HG03045 (cell line): ENCODE data around the gene CLASRP.

Experiments
- ATAC-seq: cut with Tn5 transposase; IDR thresholded peaks from one replicate; pipeline ENCODE4 v1.9.1; 2021; ENCODE audit warnings: mild to moderate bottlenecking, moderate library complexity; ENCODE audit not compliant: unreplicated experiment

Gene CLASRP

GRCh38 chr19:45019187-45019586 is 19.7 kb upstream of the CLASRP start:
- no peak for ATAC-seq

GRCh38 chr19:45020071-45020470 is 18.8 kb upstream of the CLASRP start:
- no peak for ATAC-seq

- no peak for ATAC-seq
Measured at GRCh38 chr19:45021971-45022370, 16.9 kb upstream of the CLASRP start.

GRCh38 chr19:45023048-45023447 is 15.8 kb upstream of the CLASRP start:
- no peak for ATAC-seq

DNA sequence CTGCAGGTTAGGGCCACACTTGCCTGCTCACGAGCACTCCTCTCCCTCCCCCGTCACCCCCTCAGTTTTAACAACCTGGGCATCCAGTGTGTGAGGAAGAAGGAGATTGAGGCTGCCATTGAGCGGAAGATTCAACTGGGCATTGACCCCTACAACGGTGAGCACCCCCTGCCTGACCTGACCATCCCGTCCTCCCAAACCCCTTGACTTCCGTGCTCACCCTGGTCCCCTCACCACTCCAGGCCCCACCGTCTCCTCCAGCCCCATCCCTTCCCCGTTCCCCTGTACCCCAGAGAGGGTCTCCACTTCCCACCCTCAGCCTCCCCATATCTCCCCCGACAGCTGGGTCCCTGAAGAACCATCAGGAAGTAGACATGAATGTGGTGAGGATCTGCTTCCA is 13.6 kb upstream of the CLASRP start:
- no peak for ATAC-seq

GRCh38 chr19:45027371-45027770 is 11.5 kb upstream of the CLASRP start:
- ATAC-seq, result no peak

DNA sequence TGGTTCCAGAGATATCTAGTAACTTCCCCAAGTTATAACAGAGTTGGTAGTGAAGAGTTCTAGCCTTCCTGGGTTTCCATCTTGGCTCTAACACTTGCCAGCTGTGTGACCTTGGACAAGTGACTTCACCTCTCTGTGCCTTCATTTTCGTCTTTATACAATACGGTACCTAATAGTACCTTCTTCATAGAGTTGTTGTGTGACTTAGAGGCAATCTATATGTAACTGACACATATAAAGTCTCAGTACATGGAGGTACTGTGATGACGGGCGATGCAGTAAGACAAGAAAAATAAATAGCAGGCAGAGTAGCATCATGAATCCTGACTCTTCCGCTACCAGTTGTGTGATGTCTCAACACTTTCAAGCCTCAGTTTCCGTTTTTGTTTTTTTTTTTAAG is 8.0 kb upstream of the CLASRP start:
- ATAC-seq, result no peak

- ATAC-seq, result no peak
Measured at GRCh38 chr19:45032421-45032820, 6.4 kb upstream of the CLASRP start.

DNA sequence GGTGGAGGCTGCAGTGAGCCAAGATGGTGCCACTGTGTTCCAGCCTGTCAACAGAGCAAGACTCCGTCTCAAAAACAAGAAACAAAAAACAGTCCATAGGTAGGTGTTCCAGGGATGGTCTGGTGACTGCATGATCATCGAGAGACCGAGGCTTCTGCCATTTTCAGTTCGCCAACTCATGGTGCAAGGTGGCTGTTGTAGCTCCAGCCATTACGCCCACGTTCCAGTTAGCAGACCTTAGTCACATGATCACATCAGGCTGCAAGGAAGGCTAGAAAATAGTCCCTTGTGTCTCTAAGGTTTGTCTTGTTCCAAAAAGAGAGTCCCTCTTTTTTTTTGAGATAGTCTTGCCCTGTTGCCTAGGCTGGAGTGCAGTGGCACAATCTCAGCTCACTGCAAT is 3.1 kb upstream of the CLASRP start:
- no peak for ATAC-seq

DNA sequence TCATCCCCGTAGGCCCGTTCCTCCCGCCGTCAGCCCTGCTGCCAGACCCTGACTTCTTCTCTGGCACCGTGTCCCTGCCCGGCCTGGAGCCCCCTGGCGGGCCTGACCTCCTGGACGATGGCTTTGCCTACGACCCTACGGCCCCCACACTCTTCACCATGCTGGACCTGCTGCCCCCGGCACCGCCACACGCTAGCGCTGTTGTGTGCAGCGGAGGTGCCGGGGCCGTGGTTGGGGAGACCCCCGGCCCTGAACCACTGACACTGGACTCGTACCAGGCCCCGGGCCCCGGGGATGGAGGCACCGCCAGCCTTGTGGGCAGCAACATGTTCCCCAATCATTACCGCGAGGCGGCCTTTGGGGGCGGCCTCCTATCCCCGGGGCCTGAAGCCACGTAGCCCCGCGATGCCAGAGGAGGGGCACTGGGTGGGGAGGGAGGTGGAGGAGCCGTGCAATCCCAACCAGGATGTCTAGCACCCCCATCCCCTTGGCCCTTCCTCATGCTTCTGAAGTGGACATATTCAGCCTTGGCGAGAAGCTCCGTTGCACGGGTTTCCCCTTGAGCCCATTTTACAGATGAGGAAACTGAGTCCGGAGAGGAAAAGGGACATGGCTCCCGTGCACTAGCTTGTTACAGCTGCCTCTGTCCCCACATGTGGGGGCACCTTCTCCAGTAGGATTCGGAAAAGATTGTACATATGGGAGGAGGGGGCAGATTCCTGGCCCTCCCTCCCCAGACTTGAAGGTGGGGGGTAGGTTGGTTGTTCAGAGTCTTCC is 1.3 kb upstream of the CLASRP start:
- ATAC-seq, result no peak

DNA sequence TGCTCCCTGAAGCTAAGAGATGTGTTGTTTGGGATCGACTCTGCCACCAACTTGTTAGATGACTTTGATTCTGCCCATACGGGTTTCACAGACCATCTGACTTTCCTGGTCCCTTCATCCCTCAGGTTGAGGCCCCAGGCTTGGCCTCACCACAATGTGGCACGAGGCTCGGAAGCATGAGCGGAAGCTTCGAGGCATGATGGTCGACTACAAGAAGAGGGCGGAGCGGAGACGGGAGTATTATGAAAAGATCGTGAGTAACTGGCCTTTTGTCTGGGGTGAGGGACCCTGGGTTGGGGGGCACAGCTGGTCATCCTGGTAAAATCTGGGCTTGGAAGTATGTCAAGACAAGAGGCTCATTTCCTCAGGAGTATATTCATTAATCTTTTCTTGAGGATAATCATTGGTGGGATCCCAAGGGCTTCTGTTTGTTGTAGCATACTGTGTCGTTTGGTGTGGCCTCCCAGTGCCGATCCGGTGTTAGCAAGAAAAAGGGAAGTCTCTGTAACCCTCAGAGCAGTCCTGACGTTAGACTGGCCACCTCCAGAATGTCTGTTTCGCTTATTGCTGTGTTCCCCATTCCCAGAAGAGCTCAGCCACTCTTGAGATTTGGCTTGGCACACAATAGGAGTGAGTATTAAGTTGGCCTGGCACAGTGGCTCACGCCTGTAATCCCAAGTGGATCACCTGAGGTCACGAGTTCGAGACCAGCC is 1.4 kb downstream of the CLASRP start:
- no peak for ATAC-seq

- ATAC-seq, result no peak
Measured at GRCh38 chr19:45041125-45041524, 2.3 kb downstream of the CLASRP start.

DNA sequence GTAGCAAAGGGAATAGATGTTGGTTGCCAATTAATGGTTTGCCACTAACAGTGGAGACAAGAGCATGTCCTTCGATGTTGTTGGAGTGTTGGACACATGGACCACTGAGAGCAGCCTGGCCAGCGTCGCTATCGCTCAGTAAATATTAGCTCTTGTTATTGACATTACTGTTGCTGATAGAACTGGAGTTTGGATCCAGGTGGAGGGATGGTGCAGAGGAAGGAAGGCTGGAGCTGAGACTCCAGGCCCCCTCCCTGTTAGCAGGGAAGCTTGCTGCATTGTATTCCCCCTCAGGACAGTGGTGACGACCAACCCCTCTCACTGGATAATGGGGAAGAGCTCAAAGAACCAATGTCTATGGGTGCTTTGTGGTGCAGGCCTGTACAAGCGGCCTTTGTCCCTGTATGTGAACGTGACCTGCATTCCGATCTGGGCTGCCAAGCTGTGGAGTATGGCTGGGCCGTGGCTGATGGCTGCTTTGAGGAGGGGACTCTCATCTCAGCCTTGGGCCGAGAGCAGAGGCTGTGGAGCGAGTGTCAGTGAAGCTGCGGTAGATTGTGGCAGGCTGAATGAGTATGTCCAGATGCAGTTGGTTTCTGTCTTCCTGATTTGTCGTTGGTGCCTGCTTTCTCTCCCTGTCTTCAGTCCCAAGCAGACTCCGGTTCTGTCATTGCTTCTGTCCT is 7.0 kb downstream of the CLASRP start:
- ATAC-seq, result no peak

- ATAC-seq, result no peak
Measured at GRCh38 chr19:45046355-45046754, 7.5 kb downstream of the CLASRP start.

DNA sequence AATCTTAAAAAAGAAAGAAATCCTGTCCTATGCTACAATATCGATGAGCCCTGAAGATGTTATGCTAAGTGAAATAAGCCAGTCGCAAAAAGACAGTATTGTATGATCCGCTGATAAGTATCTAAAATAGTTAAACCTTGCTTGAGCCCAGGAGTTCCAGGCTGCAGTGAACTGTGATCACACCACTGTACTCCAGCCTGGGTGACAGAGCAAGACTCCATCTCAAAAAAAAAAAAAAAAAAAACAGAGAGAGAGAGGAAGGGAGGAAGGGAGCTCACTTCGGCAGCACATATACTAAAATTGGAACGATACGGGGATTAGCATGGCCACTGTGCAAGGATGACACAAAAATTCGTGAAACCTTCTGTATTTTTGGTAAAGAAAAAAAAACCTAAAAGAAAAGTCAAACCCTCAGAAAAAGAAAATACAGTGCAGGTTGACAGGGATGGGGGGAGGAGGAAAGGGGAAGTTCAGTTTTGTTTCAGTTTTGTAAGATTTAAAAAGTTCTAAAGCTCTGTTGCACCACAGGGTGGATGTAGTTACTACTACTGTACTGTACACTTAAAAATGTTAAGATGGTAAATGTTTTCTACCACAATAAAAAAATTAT is 8.4 kb downstream of the CLASRP start:
- ATAC-seq, result no peak

DNA sequence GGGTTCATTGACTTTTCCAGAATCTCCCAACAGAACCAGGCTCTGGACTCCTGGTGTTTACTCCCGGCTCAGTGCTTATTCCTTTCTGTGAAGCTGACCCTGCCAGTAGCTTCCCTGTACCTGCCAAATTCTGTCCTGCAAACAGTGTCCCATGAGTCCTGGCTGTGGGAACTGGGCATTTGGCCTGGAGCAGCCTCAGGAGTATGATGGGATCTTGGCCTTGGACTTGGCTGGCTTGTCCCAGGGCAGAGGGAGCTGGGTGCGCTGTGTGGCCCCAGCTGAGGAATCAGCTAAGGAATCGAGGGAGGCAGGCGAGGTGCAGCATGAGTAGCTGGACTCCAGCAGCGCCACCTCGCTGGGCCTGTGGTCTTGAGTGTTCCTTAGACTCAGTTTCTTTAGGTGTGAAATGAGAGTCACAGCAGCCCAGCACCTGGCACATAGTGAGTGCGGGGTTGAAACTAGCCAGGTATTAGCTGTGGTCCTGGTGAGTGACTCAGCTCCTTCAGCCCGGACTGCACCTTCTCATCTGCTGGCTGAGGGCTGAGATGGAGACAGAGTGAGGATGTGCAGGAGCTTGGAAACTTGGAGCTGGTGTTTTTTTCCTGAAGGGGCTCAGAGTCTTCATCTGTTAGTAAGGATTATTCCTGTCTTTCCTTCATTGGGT is 10.4 kb downstream of the CLASRP start:
- no peak for ATAC-seq

DNA sequence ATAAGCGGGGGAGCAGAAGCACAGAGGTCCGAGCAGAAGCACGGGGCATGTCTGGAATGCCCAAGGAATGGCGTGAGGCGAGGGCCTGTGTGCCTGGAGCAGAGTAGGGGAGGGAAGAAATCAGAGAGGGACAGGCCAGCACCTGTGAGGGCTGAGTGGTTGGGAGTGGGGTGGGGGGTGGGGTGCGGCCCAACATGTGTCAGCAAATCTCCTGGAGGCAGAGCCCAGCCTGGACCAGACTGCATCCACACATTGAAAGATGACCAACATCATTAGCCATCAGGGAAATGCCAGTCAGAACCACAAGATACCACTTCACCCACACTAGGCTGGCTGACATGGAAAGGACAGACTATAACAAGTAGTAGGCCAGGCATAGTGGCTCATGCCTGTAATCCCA is 11.2 kb downstream of the CLASRP start:
- ATAC-seq, result no peak

- ATAC-seq, result no peak
Measured at GRCh38 chr19:45051929-45052579, 13.2 kb downstream of the CLASRP start.

GRCh38 chr19:45056831-45057230 is 18.0 kb downstream of the CLASRP start:
- no peak for ATAC-seq

DNA sequence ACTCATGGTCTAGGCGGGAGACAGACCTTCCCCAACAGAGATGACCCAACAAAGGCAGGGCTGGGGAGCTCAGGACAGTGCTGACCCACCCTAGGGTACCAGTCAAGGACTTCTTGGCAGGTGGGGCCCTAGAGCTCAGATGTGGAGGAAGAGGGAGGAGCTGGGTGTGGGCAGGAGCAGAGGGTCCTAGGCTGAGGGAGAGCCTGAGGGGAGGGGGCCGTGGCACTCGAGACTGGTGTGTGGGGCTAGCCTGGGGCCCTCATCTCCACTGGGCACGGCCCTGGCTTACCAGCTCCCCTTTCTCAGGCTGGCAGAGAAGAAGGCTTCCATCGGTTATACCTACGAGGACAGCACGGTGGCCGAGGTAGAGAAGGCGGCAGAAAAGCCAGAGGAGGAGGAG is 18.6 kb downstream of the CLASRP start:
- no peak for ATAC-seq
